ENCODE data around the gene CHD2. TPM values are rescaled to one million over a fixed set of nuclear protein-coding genes. Genes with fewer than 3 reads are reported as not detected.
"Not testable (repeated sequence)": the region's sequence is repeated elsewhere in the genome, so short reads cannot be mapped to it uniquely, and the experiment has no call there.

CHD2 gene
- 64.8 and 82.6 TPM in 2 replicates for total RNA-seq (2014; rRNA removed; shearing (Covaris generic))

DNA sequence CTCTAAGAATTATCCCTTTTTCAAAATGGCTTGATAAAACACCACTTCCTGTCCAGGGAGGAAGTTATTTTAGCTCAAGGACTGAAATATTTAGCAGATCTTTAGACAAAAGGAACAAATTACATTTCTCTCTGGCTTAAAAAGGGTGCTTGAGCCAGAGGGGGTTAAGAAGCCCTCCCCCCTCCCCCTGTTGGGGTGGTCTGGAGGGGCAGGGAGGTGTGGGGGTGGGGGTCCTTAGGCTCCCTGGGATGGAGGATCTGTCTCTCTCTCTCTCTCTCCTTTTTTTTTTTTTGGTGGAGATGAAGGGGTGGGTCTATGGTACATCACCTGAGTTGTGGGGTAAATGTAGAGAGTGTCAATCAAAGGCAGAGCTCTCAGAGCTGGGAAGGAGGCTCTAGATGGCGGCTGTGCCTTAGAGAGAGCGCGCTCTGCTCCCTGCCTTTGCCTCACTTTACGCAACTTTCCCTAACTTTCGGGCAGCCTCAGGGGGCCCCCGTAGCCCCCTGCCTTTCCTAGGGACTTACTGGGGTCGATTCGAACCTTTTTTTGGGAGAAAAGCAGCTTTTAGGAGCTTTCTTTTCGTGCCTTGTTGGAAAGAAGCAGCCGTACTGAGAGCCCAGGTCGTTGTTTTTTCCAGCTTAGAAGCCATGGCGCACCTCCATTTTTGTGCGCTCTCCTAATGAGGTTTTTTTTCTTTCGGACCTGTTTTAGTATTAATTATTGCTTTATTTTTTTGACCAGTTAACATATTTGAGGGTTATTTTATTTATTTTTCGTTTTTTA is at the start of gene CHD2:
Gene CHD2, plus strand, starts transcription at position 377 of the 783 bp plus-strand sequence. CDS start 914 bp downstream, outside the sequence.
- Histone ChIP-seq H3K36me3 (peaks cover 69% of the 10 kb centered on the region), H3K4me1 (0 out of 2 replicates have a peak, but pooled peaks cover 4% of the 10 kb centered on the region), H3K27me3 (no peaks in the 10 kb centered on the region), H3K9me3 (replicated peaks) (no peaks in the 10 kb centered on the region), H3K4me3 (peak within 1 kb of the TSS; percentile 81), H3K27ac (peak within 1 kb of the TSS; percentile 97)
- peak; percentile 83 to 96 for DNase-seq

DNA sequence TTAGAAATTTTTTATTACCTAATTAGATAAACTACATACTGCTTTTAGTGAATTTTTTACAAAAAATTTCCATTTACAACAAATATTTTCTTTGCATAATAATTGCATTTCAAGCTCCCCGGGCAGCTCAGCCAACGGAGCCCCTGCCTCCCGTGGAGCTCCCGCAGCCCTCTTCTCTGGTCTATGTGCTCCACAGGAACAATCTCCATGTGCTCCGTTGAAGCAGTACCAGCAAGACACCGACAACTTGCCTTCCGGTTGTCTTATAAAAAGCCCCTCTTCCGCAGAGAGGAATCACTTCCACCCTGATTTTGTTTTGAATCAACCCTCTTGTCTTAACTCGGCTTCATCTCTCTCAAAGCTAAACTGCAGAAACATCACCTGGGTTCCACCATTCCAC is 46.9 kb upstream of the CHD2 start:
- no peak overlapping the region for H3K27ac ChIP-seq
- no peaks in the 10 kb centered on the region for H3K27me3 ChIP-seq
- no peak overlapping the region for H3K4me3 ChIP-seq
- no peak for DNase-seq
- peaks cover 9% of the 10 kb centered on the region; the same call in 1 of the 2 replicates for H3K4me1 ChIP-seq
- no peaks in the 10 kb centered on the region for H3K36me3 ChIP-seq
- H3K9me3 ChIP-seq (replicated peaks), result no peaks in the 10 kb centered on the region

DNA sequence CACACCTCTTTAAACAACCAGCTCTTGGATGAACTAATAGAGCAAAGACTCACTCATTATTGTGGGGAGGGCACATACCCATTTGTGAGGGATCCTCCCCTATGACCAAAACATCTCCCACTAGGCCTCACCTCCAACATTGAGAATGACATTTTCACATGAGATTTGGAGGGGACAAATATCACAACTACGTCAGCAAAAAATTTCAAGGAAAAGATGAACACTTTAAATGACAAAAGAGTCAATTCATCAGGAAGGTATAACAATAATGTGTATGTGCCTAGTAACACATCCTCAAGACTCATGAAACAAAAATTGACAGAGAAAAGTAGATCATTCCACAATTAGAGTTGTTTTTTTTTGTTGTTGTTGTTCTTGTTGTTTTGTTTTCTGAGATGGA is 38.4 kb upstream of the CHD2 start:
- no peak for DNase-seq
- H3K9me3 ChIP-seq (replicated peaks), result peaks cover 7% of the 10 kb centered on the region
- no peaks in the 10 kb centered on the region for H3K4me1 ChIP-seq

DNA sequence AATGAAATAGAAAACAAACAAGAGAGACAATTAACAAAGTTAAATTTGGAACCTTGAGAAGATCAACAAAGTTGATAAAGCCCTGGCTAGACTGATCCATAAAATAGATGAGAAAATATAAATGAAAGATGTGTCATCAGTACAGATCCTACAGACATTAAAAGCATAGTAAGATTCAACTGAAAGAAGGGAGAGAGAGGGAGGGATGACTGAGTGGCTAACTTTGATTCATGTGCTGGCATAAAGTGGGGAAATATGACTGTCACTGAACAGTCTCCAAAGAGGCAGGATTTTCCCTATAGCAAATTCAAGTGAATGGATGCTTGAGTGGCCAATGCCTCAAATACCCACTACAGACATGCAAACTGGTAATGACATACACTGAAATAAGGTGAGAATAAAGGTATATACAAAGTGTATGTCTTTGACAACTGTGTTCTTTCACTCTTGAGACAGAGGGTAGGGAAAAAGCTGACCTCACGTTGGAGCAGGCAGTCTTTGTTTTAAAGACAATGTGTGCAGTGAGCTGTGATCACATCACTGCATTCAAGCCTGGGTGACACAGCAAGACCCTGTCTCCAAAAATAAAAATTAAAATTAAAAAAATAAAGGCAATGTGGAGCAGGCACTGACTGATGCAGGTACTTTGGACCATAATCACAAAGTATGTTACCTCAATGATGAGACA is 35.9 kb upstream of the CHD2 start:
- no peak overlapping the region for H3K27ac ChIP-seq
- no peaks in the 10 kb centered on the region; the same call in 1 of the 2 replicates for H3K4me1 ChIP-seq
- no peak for DNase-seq
- H3K36me3 ChIP-seq, result no peaks in the 10 kb centered on the region
- H3K9me3 ChIP-seq (replicated peaks), result peaks cover 7% of the 10 kb centered on the region
- H3K27me3 ChIP-seq, result no peaks in the 10 kb centered on the region
- H3K4me3 ChIP-seq, result no peak overlapping the region

More for the DNA sequence above, 38.4 kb upstream of the CHD2 start:
- Histone ChIP-seq H3K36me3 (no peaks in the 10 kb centered on the region), H3K4me3 (no peak overlapping the region), H3K27ac (no peak overlapping the region), H3K27me3 (no peaks in the 10 kb centered on the region)

DNA sequence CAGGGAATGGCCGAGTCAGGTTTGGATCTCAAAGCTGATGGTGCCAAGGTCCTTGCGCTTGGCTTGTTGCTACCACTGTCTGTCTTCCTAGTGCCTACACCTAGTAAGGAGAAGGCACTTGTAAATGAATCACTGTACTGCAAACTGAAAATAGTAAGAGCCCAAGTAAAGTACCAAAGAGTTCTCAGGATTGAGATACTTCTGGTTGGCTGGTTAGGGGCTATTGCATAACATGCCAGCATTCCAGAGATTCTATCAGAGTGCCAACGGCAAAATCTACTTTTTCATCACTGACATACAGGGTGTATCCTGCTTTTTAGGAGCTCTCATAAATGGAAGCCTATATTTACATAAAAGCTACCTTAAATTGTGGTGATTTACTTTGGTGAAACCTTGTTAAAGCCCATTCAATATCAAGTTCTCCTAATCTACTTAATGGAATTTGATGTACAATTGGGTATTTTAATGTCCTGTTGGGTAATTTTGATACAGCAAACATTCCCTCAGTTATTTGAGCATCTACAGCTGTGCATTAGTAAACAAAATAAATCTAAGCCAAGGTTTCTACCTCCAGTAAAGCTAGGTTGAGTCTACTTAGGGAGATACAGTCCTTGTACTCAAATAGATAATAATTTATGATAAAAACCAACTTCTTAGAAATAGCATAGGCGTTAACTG is 30.7 kb upstream of the CHD2 start:
- H3K36me3 ChIP-seq, result no peaks in the 10 kb centered on the region
- peaks cover 2% of the 10 kb centered on the region; the same call in 1 of the 2 replicates for H3K9me3 ChIP-seq (replicated peaks)
- H3K27me3 ChIP-seq, result no peaks in the 10 kb centered on the region
- H3K27ac ChIP-seq, result no peak overlapping the region
- H3K4me1 ChIP-seq, result peaks cover 6% of the 10 kb centered on the region; the same call in 1 of the 2 replicates
- H3K4me3 ChIP-seq, result no peak overlapping the region
- no peak for DNase-seq

DNA sequence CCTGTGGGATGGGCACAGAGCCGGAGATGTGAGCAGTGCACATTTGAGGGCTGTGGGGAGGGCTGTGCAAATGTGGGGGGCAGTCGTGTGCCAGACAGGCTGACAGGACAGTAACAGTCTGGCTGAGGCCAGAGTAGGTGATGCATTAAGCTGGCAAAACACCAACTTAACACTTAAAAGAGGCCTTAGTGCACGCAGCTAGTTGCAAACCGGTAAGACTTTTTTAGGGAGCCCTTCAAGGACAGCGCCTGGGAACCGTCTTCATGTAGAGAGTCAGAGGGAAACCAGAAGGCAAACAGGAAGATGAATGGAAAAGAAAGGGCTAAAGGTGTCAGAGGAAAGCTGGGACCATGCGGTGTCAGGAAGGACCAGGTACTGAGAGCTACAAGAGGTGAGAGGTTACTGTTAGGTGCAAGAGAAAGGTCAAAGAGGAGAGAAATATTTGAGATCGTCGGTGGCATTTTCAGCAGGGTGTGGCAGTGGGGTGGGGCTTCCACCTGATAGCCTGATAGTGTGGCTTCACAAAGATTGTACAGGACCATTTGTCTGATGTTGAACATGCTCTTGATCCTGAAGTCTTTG is 30.0 kb upstream of the CHD2 start:
- Histone ChIP-seq H3K9me3 (replicated peaks) (no peaks in the 10 kb centered on the region), H3K4me3 (no peak overlapping the region), H3K36me3 (no peaks in the 10 kb centered on the region), H3K27me3 (no peaks in the 10 kb centered on the region), H3K4me1 (peaks cover 6% of the 10 kb centered on the region; the same call in 1 of the 2 replicates), H3K27ac (no peak overlapping the region)
- DNase-seq, result no peak

DNA sequence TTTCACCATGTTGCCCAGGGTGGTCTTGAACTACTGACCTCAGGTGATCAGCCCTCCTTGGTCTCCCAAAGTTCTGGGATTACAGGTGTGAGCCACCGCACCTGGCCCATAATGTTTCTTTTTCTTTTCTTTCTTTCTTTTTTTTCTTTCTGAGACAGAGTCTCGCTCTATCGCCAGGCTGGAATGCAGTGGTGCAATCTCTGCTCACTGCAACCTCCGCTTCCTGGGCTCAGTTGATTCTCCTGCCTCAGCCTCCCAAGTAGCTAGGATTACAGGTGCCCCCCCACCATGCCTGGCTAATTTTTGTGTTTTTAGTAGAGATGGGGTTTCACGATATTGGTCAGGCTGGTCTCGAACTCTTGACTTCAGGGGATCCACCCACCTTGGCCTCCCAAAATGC is 27.2 kb upstream of the CHD2 start:
- H3K27me3 ChIP-seq; H3K36me3 ChIP-seq; DNase-seq; H3K4me1 ChIP-seq; H3K4me3 ChIP-seq; H3K27ac ChIP-seq; H3K9me3 ChIP-seq (replicated peaks): not testable (repeated sequence)

DNA sequence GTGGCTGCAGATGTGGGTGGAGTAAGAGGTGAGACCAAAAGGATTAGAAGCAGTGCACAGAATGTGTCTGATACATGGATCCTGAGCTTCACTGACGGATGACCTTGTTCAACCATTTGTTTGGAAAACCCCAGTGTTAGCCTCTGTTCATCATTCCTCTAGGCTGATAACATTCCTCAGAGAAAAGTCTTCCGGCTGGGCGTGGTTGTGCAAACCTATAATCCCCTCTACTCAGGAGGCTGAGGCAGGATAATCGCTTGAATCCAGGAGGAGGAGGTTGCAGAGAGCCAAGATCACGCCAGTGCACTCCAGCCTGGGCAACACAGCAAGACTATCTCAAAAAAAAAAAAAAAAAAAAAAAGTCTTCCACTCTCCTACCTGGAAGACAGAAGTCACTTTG is 23.1 kb upstream of the CHD2 start:
- Histone ChIP-seq H3K27ac (no peak overlapping the region), H3K4me3 (no peak overlapping the region), H3K36me3 (no peaks in the 10 kb centered on the region), H3K4me1 (peaks cover 8% of the 10 kb centered on the region; the same call in 1 of the 2 replicates), H3K9me3 (replicated peaks) (no peaks in the 10 kb centered on the region), H3K27me3 (no peaks in the 10 kb centered on the region)
- no peak for DNase-seq

DNA sequence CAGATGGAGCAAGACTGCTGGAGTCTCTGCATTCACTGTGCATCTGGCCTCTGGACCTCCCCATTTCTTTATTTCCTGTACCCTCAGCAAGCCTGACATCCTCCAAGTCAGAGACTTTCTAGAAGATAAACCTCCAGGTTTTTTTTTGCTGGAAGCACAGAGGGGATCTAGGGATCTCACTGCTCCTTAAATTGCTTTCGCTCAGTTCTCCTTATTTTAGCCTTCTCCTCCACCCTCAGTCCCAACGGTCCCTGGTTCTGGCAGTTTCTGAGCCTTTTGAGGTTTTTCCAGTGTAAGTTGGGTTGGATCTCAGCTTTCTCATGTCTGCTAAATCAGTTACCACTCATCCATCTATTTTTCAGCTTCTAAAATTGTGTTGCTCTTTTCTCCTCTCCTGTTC is 22.7 kb upstream of the CHD2 start:
- Histone ChIP-seq H3K27ac (no peak overlapping the region), H3K4me1 (peaks cover 8% of the 10 kb centered on the region; the same call in 1 of the 2 replicates), H3K4me3 (no peak overlapping the region), H3K27me3 (no peaks in the 10 kb centered on the region), H3K36me3 (no peaks in the 10 kb centered on the region), H3K9me3 (replicated peaks) (no peaks in the 10 kb centered on the region)
- DNase-seq, result no peak

DNA sequence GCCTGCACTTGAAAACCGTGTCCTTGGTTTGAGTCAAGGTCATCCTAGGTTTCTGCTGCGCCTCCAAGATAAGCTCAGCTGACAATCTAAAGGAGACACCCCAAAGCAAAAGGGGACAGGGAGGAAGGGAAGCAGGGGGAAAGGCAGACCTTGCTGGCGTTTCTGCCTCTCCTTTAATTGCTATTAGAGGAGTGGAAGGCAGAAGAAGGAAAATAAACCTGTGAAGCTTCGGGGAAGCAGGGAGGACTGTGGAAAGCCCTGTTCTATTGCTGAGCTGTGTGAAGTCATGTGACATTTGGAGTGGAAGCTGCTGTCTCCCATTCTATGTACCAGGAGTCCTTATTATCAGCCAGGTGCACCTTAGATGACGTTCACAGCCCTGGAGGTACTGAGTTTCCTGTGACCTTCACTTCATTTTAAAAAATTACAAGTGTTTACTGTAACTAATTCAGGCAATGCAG is 21.5 kb upstream of the CHD2 start:
- Histone ChIP-seq H3K27ac (no peak overlapping the region), H3K36me3 (peaks cover 2% of the 10 kb centered on the region), H3K27me3 (no peaks in the 10 kb centered on the region), H3K4me3 (no peak overlapping the region), H3K9me3 (replicated peaks) (no peaks in the 10 kb centered on the region), H3K4me1 (peaks cover 8% of the 10 kb centered on the region; the same call in 1 of the 2 replicates)
- no peak for DNase-seq

DNA sequence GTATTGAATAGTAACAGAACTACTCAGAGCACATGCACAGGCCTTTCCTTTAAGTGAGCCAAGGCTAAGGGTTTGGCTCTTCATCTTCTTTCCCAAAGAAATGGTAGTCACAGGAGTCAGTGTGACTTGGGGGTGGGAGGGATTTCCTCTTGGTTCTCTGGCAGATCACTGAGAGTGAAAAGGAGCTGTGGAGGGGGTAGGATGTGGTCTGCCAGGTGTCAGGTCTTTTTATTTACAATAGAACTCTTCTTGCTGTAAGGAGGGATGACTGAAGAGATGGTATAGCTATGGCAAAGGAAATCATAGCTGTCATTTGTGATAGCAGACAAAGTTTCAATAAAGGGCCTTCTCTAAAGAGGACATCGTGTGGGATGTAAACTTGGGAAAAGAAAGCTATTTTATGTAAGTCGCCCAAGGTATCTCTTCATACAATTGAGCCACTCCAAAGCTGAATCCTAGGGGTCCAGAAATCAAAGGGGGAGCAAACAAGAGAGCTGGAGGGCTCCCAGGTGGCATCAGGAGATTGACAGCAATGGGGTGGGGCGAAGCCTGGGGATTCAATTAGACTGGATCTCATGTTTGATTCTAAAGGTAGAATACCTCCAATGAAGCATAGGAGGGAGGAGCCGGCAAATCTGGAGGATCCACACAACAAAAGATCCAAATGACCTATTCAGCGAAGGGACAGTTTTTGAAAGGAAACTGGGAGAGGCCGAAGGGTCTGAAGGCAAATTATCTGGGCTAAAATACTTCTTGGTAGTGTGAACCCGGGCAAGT is 20.0 kb upstream of the CHD2 start:
- no peak overlapping the region for H3K4me3 ChIP-seq
- DNase-seq, result no peak
- peaks cover 16% of the 10 kb centered on the region for H3K36me3 ChIP-seq
- H3K27me3 ChIP-seq, result no peaks in the 10 kb centered on the region
- no peak overlapping the region for H3K27ac ChIP-seq
- peaks cover 8% of the 10 kb centered on the region; the same call in 1 of the 2 replicates for H3K4me1 ChIP-seq
- H3K9me3 ChIP-seq (replicated peaks), result no peaks in the 10 kb centered on the region

DNA sequence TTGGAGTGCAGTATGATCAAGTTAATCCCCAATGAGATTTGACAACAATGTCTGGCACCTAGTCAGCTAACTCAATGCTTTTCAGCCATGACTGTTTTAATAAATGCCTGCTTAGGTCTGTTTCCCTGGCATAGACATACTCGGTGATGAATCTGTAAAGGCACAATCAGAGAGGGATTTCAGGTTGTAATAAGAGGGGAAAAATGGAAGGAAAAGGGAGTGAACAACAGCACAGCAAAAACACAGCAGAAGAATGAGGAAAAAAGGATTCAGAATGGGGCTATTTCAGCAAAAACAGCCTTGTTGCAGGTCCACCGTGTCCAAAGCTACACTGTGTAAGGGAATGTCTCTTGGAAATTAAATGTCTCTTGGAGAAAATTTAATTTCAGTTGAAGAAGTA is 19.3 kb upstream of the CHD2 start:
- peaks cover 23% of the 10 kb centered on the region for H3K36me3 ChIP-seq
- no peak overlapping the region for H3K27ac ChIP-seq

DNA sequence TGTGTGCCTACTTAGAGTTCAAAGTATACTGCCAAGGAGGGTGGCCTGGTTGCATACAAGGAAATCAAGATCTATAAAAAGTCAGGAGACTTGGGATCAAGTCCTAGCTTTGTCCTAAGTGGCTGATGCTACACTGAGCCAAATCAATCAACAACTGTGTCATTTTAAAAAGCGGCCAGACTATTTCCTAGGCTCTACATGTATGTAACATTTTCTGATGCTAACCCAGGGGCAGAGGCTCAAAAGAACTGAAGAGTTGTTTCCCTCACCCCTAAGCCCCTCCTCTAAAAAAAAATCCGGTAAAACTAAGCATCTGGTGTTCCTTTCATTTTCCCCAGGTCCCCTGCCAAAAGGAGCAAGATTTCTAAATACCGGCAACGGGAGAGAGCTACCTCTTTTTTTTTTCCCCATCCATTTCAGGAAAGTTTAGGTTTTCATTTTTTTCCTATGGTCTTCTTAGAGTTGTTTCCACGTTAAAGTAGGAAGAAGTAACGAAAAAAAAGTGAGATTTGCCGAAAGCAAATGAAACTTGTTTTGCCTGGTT is 18.8 kb upstream of the CHD2 start:
- H3K4me3 ChIP-seq, result peak overlapping the region; percentile 52
- H3K27ac ChIP-seq, result peak overlapping the region; percentile 67
- DNase-seq, result peak in 1 of 2 experiments; percentile 46
- H3K36me3 ChIP-seq, result peaks cover 28% of the 10 kb centered on the region
- peaks cover 17% of the 10 kb centered on the region for H3K4me1 ChIP-seq
- no peaks in the 10 kb centered on the region for H3K9me3 ChIP-seq (replicated peaks)
- no peaks in the 10 kb centered on the region for H3K27me3 ChIP-seq

More for the DNA sequence above, 19.3 kb upstream of the CHD2 start:
- Histone ChIP-seq H3K27me3 (no peaks in the 10 kb centered on the region), H3K4me1 (peaks cover 12% of the 10 kb centered on the region), H3K4me3 (no peak overlapping the region), H3K9me3 (replicated peaks) (no peaks in the 10 kb centered on the region)
- DNase-seq, result no peak

Data from SJCRH30 (cell line).